ENCODE data around the gene COL4A2. TPM values are rescaled to one million over a fixed set of nuclear protein-coding genes. Genes with fewer than 3 reads are reported as not detected.

COL4A2 gene
- polyA plus RNA-seq, 3 donors, result 465 to 580 (median 554) TPM

DNA sequence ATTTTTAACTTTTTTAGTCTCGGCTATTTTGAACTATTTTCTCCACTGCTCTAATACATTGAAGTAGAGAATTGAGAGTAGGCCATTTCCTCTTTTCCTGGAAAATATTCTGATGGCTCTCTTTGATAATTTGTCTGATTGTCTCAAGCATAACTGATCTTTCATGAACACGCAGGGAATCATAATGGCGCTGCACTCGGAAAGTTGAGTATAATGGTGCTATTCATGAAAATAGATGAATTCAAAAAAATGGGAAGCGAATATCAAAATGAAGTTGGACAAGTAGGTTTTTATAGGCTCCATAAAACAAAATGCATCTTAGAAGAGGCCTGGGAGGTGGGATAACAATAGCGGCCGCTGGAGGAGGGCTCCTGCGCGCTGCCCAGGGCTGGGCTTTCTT, 29.0 kb downstream of the COL4A2 start:
- no peak for DNase-seq

DNA sequence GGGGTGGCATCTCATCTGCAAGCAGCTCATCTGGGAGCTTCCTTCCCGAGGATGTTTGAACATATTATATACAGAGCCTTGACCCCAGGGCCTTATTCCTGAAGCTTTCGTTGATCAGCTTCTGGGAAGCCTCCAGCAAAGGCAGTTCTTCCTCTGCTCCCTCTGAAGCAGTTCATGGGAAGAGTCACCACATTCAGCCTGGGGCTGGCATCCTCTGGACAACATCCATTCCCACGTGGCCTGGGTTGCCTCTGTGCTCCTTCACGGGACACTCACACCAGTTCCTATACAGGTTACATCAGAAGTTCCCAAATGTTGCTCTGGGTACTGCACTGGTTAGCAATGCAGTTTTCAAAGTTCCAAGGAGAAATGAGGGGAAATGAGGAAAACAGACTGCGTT, 29.6 kb downstream of the COL4A2 start:
- no peak for DNase-seq

DNA sequence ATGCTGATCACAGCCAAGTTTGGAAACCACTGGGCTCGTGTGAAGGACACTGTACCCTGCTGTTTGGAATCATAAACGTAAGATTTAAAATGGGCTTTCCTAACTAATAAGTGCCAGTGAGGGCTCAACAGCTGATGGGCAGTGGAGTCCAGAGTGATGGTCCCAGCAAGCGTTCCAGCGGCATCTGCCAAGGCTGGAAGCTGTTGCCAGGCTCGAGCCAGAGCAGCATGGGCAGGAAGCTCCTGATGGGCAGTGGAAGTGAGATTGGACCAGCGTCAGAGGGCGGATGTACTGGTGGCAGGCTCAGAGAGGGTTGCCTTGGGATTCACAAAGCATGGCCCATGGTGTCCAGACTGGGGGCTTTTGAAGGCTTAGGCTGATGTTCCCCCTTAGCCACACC, 30.2 kb downstream of the COL4A2 start:
- DNase-seq, result no peak

DNA sequence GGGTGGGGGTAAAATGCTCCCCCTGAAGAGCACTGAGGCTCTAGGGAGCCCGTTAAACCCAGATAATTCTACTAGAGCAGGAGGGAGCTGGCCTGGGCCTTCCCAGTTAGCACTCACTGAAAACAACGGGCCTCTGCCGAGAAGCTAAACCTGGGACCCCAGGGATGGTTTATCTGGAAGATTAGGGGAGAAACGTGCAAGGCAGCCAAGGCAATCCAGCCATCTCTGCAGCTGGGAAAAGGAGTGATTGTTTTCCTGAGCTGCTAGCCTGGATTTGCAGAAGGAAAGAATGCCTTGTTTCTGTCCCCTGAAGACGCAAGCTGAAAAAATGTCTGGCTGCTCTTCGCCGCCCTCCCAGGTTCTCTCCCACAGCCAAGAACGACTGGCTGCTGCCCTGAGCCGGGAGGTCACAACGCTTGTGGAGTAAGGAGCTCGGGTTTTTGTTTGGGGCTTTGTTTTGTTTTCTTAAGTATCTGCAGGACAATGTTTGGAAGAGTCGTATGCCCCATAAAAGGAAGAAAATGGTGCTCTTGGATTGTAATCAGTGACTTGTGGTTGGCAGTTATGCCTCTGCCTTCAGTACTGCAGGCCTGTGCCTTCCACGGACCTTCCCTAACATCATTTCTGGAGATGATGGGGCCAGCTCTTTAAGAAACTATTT, 31.5 kb downstream of the COL4A2 start:
- DNase-seq, result no peak

DNA sequence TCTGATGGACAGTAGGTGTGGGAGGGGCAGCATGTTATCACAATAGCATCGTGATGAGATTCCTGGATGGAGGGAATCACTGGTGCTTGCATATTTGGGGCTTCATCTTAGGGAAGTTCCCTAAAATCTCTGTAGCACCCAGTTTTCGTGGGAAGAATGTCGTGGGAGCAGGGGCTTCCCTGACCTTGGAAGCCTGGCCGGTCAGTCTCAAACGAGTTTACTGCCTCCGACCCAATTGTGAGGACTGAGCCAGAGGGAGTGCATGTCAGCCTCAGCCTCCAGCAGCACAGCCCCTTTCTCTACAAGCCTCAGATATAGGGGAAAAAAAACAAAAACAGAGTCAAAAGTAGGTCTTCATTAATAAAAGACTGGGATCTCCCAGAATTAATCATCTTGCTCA, 32.2 kb downstream of the COL4A2 start:
- no peak for DNase-seq

DNA sequence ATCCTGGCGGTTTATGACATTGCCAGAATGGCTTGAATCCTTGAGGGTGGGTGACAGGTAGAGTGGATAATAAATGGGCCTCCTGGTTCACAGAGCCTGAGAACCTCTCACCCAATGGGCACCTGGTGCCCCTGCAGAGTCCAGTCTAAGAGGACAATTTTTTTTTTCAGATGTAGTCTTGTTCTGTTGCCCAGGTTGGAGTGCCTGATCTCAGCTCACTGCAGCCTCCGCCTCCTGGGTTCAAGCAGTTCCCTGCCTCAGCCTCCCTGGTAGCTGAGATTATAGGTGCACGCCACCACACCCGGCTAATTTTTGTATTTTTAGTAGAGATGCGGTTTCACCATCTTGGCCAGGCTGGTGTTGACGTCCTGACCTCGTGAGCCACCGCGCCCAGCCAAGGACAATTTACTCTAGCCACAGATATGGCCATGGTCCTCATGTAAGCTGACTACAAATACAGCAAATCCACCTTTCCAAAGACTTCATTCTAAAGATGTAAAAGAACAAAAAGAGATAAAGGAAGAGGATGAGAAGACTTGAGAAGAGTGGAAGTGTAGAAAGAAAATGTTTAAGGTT, 33.0 kb downstream of the COL4A2 start:
- DNase-seq, result no peak

DNA sequence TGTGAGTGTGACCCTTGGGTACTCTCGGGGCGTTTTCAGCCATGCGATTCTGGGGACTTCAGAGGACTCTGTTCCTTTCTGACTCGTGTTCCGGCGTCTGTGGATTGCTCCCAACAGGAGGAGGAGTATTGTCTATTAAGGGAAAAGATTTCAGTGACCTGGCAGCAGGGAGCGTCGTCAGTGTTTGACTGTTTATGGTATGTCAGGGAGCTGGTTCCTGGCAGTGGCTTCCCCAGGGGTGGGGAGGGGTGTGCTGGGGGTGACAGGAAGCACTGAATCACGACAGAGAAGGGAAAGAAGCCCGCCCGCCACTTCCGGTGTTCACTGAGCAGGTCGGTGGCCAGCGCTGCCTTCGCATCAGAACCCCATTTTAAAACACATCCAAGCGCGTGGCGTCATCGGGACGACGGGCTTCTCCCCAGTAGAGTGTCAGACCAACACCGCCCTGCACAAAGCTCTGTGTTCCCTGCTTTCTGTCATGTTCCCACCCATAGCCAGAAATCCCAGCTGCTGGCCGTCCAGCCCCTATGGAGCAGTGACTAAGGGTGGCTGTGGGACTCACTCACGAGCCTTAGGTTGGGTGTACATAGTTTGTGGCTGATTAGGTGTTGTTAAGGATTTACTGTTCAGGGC, 33.8 kb downstream of the COL4A2 start:
- no peak for DNase-seq

DNA sequence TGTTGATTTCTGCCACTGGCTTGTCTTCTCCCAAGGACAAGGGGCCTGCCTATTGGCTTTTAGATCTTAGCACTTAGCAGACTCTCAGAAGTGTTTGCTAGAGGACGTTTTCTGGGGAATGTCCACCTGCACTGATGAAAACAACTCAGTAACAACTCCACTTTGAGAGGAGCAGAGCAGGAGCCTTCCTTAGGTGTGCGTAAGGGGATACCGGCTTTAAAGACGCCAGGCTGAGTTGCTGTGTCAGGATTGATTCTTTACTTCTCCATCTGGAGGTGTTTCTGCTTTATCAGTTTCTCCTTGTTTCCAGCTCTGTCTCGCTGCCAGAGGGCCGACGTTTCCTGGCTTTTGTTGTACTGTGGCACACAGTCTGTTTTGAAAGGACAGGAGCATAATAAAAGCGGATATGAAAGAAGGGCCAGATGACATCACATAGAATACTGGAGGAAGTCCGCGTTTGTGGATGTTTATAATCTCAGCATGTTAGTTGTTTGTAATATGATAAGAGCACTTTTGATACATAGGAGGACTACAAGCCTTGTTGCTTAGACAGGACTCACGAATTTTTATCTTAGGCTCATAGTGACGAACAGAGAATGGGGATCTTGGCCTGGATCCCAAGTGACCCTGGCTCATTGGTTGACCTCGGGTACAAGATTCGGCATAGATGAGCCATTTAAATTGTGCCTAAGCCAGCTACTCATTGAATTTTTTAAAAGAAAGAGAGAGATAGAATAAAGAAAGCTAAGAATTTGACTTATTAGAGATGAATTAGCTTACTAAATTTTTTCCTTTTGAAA, 34.6 kb downstream of the COL4A2 start:
- DNase-seq, result no peak

DNA sequence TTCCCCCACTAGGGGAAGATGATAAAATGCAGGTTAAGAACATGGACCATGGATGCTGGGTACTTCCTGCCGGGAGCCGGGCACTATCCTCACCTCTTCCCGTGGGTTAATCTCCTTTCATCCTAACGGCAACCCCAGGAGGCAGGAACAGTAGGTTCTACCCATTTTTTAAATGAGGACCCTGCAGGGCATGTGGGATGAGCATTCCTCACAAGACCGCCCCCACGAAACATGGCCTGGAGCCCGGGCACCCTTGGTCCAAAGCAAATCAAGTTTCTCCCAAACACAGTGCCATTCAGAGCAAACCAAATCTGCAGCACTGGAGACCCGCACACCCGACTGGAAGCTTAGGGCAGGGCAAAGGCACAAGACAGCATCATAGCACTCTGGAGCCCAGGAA, 35.4 kb downstream of the COL4A2 start:
- no peak for DNase-seq

DNA sequence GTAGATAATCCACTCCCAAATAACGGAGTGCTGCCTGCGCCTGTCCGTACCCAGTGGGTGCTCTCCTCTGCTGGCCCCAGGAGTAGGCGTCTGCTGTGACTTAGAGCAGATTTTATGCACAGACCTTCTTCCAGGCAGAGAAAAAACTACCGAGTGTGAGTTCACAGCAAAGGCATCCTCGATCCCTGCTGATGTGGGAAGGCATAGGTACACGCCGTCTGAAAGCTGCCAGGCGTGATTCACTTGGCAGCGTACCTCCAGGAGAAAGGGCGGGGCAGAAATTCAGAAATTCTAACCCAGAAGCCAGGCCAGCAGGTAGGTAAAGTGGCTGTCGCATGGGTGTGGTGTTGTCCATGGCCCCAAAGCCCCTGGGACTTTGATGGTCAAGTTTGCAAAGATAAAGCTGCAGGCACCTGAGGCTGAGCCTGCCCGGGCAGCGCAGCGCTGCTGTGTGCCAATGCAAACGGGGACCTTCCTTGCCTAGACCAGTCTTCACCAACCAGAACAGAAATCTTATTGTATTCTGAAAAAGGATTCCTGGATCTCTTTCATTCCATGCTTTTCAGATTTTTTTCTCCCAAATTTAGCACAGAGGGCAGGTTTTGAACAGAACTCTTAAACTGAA, 36.3 kb downstream of the COL4A2 start:
- DNase-seq, result no peak

DNA sequence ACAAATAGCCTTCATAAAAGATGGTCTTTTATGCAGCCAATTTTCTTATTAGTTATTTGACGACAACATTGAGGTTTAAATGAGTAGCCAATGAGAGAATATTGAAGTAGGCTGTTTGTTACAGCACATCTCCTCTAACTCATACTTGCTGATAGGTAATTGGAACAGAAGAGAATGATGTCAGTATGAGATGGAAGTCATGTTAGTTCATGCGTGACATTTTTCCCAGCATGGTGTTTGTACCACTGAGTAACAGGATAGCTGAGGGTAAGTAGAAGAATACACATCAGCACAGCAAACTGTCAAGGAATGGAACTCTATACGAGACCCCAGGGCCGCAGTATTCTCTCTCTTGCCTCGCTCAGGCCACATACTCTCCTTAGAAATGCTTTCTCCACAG, 37.2 kb downstream of the COL4A2 start:
- DNase-seq, result no peak

DNA sequence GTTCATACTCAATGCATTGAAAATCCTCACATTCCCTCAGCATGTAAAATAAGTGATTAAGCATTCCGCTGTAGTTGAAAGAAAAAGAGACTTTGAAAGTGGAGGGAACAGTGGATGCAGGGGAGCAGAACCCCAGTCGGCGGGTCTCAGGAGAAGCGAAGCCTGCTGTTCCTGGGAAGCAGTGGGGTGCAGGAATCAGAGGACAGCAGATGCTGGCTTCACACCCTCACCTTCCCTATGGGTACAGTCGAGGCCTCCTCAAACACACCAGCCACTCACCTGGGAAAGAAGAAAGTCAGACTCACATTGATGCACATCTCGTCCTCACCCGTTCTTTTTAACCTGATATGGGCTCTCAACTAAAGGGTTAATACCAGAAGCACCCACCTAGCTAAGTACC, 38.2 kb downstream of the COL4A2 start:
- DNase-seq, result no peak

DNA sequence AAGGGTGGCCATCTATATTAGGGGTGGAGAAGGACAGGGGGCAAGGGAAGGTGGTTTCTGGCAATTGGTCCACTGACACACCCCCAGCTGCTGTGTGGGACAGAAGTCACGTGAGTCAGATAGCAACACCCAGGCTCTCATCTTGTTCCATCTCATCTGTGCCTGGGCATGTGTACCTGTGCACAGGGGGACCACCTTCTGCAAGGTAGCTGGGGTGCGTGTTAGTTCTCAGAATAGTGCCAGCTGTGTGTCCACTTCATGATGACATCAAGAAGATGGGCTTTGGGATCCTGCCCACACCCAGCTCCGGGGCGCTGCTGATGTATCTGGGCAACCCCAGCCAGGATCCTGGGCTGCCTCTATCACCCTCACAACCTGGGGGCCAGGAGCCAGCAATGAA, 38.6 kb downstream of the COL4A2 start:
- no peak for DNase-seq

DNA sequence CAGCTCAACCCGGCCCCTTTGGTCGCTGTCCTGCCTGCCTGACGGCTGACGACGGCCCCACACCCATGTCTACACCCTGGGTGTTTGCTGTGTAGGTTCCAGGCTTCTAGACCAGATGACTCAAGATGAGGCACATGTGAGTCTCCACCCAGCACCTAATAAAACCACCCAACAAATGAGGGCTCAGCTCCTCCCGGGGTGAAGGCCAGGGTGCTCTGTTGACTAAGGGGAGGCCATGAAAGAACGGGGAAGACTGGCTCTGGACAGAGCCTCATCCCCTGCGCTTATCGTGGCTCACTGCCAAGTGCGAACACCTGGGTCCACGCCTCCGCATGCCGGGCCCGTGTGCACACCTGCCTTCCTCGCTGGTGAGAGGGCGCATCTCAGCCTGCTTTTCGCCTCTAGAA, 39.6 kb downstream of the COL4A2 start:
- DNase-seq, result no peak

DNA sequence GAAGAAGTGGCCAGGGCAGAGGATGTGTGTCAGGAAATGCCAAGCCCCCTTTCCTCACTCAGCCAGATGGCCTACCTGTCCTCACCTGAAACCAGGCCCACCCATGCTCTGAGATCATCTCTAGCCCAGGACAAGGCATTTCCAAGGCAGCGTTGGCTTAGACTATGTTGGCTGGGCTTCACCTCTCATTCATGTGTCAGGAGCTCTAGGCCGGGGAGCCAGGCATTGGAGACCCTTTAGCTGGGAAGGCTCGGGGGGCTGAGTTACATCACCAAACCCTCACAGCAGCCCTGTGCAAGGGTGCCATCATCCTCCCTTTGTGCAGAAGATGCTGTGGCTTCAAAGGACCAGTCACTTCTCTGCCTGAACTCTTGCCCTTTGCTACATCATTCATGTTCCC, 40.0 kb downstream of the COL4A2 start:
- no peak for DNase-seq

DNA sequence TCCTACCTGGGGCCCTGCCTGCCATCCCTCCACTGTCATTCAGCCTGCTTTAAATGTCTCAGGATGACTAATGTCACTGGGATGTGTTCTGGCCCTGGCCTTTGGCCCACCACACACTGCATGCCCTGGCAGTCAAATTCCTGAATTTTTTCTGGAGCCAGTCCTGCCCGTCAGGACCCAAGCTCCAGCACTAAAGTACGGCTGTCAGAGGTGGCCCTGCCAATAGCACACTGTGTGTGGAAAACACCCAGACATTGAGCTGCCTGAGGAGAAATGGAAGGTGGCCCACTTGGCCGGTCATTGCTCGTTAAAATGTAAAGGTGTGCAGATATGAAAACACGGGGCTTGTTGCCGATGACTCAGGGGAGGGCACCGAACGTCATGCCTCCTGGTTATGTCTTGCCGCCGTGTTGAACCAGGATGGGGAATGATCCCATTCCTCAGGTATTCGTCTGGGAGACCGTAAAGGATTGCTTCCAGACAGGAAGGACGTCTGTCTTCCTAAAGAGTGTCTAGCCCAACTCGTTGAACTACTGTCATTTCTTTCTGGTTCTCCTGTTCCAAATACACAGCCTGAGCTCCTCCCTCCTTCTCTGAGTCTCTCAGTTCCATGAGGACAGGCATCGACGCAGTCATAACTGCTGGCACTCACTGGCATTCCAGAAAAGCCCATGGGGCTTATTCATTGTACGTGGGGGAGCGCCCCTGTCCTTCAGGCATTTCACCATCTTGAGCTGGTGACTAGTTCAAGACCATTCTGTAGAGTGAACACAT, 40.6 kb downstream of the COL4A2 start:
- DNase-seq, result no peak

DNA sequence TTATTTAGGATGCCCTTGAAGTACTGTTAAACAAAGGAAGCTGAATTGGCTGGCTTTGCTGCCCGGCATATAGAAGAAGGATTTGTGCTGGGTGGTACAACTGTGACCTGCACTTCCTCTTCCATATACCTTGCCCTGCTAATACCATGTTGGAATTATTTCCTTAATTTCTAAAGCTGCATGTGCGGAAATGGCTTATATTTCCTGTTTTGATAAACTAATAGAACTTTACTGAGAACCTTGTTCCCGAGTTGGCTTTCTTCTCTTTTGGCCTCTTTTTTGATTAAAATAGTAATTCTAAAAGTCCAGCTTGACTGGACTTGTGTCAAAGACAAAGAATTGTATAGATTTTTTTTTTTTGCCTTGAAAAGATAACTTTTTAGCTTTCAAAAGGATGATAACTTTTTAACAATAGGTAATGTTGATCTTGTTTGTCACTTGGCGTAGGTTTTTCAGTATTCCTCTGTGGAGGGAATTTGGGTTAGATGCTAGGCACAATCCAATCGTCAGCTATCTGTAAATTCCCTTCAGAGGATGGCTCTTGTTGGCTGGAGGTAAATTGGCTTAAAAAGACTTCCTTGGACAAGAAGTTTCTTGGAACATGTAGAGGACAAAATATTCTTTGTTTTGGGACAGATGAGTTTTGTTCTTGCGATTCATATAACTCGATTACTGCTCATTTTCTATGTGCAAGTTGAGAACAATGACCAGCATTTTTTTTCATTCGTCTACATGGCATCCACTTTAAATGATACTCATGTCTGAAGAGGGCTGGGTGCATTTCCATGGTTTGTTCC, 41.4 kb downstream of the COL4A2 start:
- no peak for DNase-seq

DNA sequence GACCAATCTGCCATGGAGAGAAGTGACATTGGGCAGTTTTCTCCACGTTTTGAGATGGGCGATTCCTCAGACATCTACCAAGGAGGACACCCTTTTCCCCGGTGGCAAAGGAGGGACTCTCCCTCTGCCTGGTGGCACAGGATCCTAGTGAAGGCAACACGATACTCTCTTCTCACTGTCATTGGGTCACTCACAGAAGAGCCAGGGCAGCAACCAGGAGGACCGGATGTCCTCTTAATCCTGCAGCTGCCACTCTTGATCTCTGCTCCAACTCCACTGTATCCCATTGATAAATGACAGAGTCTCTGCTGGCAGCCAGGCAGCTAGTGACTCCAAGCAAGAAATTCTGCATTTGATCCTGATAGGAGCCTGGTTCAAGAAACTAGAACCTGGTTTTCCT, 42.2 kb downstream of the COL4A2 start:
- no peak for DNase-seq

DNA sequence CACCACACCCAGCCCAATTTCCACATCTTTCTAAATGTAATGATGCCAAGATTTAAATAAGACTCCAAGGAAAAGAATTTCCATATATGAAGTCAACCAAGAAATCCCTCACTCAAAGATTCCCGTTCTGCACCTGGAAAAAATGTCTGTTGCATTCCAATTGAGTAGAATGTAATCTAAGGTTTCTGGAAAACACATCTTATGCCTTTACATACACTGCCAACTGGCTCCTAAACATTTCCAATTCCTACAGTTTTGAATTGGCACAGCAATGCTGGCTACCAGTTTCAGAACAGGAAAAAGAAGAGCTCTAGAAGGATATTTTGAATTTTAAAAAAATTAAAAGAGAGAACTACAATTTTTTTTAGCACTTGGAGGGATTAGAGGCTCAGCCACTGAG, 43.0 kb downstream of the COL4A2 start:
- DNase-seq, result no peak

DNA sequence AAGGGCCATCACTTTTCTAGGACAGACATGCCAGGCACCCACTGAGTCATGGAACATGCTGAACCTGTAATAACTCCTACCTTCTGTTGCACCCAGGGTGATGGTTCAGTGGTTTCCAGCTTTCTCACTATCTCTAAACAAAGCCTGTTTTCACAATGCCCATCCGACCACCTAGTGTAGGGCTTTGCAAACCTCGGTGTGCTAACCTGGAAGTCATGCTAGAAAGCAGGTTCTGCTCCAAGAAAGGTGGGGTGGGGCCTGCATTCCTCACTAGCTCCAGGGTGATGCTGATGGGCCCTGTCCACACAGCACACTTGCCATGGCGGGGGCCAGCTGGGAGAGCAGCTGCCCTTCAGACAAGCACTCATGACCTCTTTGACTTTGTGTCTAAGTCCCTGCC, 43.4 kb downstream of the COL4A2 start:
- no peak for DNase-seq

Measured in renal pelvis (tissue), 4 donors.